ENCODE results near the gene POU6F1. TPM values are rescaled to one million over a fixed set of nuclear protein-coding genes. Genes with fewer than 3 reads are reported as not detected.

Gene POU6F1
- total RNA-seq, 6 donors from 2014 or later, result 6.8 to 28.3 (median 12.9) TPM

DNA sequence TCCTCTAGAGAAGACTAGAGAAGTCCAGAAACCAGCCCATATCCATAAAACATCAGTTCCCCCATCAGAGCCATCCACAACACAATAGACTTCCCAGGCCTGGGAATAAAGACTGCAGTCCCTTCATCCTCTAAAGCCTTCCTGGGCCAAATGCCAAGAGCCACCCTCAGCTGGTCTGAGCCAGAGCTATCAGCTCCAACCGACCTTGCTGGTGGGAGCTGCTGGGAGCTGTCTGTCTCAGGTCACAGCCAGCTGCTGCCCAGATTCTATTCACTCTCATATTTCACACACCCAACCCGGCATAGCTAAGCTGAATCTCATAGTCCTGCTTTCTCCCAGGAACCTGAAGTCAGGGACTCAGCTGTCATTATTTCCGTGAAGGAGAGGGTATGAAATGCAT lies 34.0 kb downstream of the POU6F1 start:
- no peaks in the 10 kb centered on the region for H3K9me3 ChIP-seq
- ATAC-seq (ENCODE audit: low FRiP score in 2 of 2) (no peak), DNase-seq (no peak)
- no peak overlapping the region for H3K4me3 ChIP-seq
- H3K27me3 ChIP-seq, result no peaks in the 10 kb centered on the region
- H3K36me3 ChIP-seq, result no peaks in the 10 kb centered on the region
- H3K4me1 ChIP-seq, result peaks cover 0 to 6% (median 2%) of the 10 kb centered on the region in 4 donors
- H3K27ac ChIP-seq, result no peak overlapping the region
- WGBS, 2 donors, result 42 to 64% methylated on average over 3 of the region's 3 CpGs
- TF ChIP-seq CTCF (IDR thresholded peaks at IDR 0.05), result no peak
- no peak for TF ChIP-seq EP300 (IDR thresholded peaks at IDR 0.05)
- TF ChIP-seq POLR2A (IDR thresholded peaks at IDR 0.05), result no peak
- no peak for TF ChIP-seq POLR2AphosphoS5 (IDR thresholded peaks at IDR 0.05)

- WGBS, 2 donors, result 73 to 79% methylated on average over 3 of the region's 3 CpGs
- no peaks in the 10 kb centered on the region for H3K36me3 ChIP-seq
- no peaks in the 10 kb centered on the region for H3K9me3 ChIP-seq
- ATAC-seq (ENCODE audit: low FRiP score in 2 of 2) (no peak), DNase-seq (no peak)
- no peak overlapping the region for H3K27ac ChIP-seq
- no peak overlapping the region for H3K4me3 ChIP-seq
- peaks cover 0 to 6% (median 2%) of the 10 kb centered on the region in 4 donors for H3K4me1 ChIP-seq
- TF ChIP-seq POLR2AphosphoS5 (IDR thresholded peaks at IDR 0.05) (no peak), EP300 (IDR thresholded peaks at IDR 0.05) (no peak), CTCF (IDR thresholded peaks at IDR 0.05) (no peak), POLR2A (IDR thresholded peaks at IDR 0.05) (no peak)
- no peaks in the 10 kb centered on the region for H3K27me3 ChIP-seq
Observed at GRCh38 chr12:51183349-51183748, 34.5 kb downstream of the POU6F1 start.

- Histone ChIP-seq H3K27me3 (no peaks in the 10 kb centered on the region), H3K36me3 (no peaks in the 10 kb centered on the region), H3K27ac (no peak overlapping the region), H3K9me3 (no peaks in the 10 kb centered on the region), H3K4me1 (peaks cover 0 to 3% (median 0%) of the 10 kb centered on the region in 4 donors), H3K4me3 (no peak overlapping the region)
- no peak for ATAC-seq (ENCODE audit: low FRiP score in 2 of 2)
- WGBS, 2 donors, result 52 to 54% methylated on average over 5 of the region's 5 CpGs
- TF ChIP-seq POLR2AphosphoS5 (IDR thresholded peaks at IDR 0.05) (no peak), CTCF (IDR thresholded peaks at IDR 0.05) (no peak), POLR2A (IDR thresholded peaks at IDR 0.05) (no peak), EP300 (IDR thresholded peaks at IDR 0.05) (no peak)
- DNase-seq, result no peak
Observed at GRCh38 chr12:51181558-51181957, 36.3 kb downstream of the POU6F1 start.

- peaks cover 0 to 4% (median 2%) of the 10 kb centered on the region in 4 donors for H3K4me1 ChIP-seq
- H3K9me3 ChIP-seq, result no peaks in the 10 kb centered on the region
- DNase-seq (no peak), ATAC-seq (ENCODE audit: low FRiP score in 2 of 2) (no peak)
- WGBS, 2 donors, result 89 to 91% methylated on average over 2 of the region's 2 CpGs
- no peaks in the 10 kb centered on the region for H3K27me3 ChIP-seq
- H3K36me3 ChIP-seq, result no peaks in the 10 kb centered on the region
- H3K4me3 ChIP-seq, result no peak overlapping the region
- TF ChIP-seq CTCF (IDR thresholded peaks at IDR 0.05) (no peak), POLR2A (IDR thresholded peaks at IDR 0.05) (no peak), EP300 (IDR thresholded peaks at IDR 0.05) (no peak), POLR2AphosphoS5 (IDR thresholded peaks at IDR 0.05) (no peak)
- no peak overlapping the region for H3K27ac ChIP-seq
Observed at GRCh38 chr12:51177897-51178296, 40.0 kb downstream of the POU6F1 start.

- WGBS, 2 donors, result 78 to 81% methylated on average over 1 of the region's 1 CpG
- no peaks in the 10 kb centered on the region for H3K36me3 ChIP-seq
- DNase-seq, result no peak
- no peak overlapping the region for H3K27ac ChIP-seq
- no peaks in the 10 kb centered on the region for H3K27me3 ChIP-seq
- H3K9me3 ChIP-seq, result no peaks in the 10 kb centered on the region
- no peak for ATAC-seq (ENCODE audit: low FRiP score in 2 of 2)
- no peak for TF ChIP-seq CTCF (IDR thresholded peaks at IDR 0.05)
- TF ChIP-seq POLR2A (IDR thresholded peaks at IDR 0.05), result no peak
- no peak for TF ChIP-seq POLR2AphosphoS5 (IDR thresholded peaks at IDR 0.05)
- TF ChIP-seq EP300 (IDR thresholded peaks at IDR 0.05), result no peak
- no peak overlapping the region for H3K4me3 ChIP-seq
- H3K4me1 ChIP-seq, result peaks cover 15 to 32% (median 20%) of the 10 kb centered on the region in 4 donors
Observed at GRCh38 chr12:51174501-51174900, 43.4 kb downstream of the POU6F1 start.

Data from upper lobe of left lung (tissue), 6 donors.